ENCODE results near the gene STUM.
"Not testable (repeated sequence)": the region's sequence is repeated elsewhere in the genome, so short reads cannot be mapped to it uniquely, and the experiment has no call there.

STUM gene

DNA sequence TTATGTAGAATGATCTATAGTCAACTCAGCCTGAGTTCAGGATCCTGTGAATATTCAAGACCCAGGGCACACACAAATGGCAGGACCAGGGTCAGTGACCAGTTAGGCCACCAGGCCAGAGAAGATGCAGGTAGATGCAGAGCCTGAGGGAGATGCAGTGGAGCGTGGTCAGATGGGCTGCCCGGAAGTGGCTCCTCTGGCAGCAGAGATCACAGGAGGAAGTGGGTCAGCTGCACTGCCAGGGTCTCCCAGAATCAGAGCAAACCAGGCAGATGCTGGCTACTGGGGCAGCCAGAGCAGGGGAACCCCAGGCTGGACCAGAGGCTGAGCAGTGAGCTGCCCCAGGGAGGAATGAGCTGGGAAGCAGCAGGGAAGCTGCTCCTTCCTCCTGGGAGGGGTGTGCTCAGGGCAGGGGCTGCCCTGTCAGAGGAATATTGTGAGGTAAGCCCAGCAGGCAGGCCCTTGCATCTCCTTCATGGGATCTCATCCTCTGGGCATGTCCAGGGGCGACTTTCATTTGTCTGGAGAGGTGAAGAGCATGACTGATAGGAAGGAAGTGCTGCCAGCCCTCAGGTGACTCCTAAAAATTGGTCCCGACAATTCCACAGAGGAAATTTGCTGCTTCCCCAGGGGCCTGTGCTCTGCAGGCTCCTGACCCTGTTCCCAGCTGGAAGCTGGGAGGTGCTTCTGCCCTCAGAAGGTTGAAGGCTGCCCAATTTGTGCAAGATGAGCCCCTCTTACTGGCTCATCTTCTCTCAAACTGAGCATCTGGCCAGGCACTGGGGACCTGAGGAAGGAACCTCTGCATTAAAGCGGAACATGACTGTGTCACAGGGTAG, 49.3 kb downstream of the STUM start:
- TF ChIP-seq, protein P1, sequence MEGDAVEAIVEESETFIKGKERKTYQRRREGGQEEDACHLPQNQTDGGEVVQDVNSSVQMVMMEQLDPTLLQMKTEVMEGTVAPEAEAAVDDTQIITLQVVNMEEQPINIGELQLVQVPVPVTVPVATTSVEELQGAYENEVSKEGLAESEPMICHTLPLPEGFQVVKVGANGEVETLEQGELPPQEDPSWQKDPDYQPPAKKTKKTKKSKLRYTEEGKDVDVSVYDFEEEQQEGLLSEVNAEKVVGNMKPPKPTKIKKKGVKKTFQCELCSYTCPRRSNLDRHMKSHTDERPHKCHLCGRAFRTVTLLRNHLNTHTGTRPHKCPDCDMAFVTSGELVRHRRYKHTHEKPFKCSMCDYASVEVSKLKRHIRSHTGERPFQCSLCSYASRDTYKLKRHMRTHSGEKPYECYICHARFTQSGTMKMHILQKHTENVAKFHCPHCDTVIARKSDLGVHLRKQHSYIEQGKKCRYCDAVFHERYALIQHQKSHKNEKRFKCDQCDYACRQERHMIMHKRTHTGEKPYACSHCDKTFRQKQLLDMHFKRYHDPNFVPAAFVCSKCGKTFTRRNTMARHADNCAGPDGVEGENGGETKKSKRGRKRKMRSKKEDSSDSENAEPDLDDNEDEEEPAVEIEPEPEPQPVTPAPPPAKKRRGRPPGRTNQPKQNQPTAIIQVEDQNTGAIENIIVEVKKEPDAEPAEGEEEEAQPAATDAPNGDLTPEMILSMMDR (conservative IDR thresholded peaks at IDR 0.05), result no peak
- TF ChIP-seq ZFX (IDR thresholded peaks at IDR 0.05), result no peak
- no peak overlapping the region for H3K27ac ChIP-seq

DNA sequence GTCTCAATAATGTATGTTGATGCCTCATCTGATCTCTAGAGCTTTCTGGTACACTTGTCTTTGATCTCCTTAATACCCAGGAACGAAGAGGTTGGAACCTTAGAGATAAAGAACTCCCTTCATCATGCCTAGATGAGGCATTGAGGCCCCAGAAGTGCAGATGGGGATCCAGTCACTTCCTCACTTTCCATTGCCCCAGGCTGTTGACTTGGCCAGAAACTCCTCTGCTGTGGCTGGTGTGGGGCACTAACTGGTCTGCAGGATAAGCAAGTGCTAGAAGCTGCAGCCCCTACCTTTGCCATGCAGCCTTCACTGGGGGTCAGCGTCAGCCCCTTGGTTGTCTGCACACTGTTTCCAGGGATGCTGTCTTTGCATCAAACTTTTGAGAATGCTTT, 49.9 kb downstream of the STUM start:
- no peak overlapping the region for H3K27ac ChIP-seq
- TF ChIP-seq ZFX (IDR thresholded peaks at IDR 0.05), result no peak
- TF ChIP-seq, protein P1 (conservative IDR thresholded peaks at IDR 0.05), result no peak

- not testable (repeated sequence) for H3K27ac ChIP-seq
Measured at GRCh38 chr1:226598955-226599354, 50.4 kb downstream of the STUM start.

DNA sequence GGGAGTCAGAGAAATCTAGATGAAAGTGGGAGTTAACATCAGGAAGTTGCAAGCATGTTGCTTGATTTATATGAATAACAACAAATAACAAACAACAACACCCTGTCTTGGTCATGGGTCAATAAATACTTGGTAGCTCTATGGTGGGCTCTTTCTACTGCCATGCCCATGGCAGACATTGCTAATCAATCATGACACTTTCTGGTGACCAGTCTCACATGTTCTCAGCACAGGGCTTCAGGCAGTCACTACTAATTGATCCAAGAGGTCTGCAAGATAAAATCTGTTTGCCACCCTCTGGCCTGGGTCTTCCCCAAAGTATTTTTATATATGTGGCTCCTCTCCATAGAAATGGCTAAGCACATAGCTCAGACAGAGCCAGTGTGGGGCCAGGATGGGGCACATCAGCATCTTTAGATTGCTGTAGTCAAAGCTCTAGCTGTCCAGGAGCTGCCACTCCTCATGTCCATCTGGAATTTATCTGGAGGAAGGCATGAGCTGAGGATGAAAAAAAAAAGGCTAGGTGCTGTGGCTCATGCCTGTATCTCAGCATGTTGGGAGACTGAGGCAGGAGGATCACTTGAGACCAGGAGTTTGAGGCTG, 51.2 kb downstream of the STUM start:
- TF ChIP-seq, protein P1 (conservative IDR thresholded peaks at IDR 0.05), result no peak
- no peak for TF ChIP-seq ZFX (IDR thresholded peaks at IDR 0.05)
- no peak overlapping the region for H3K27ac ChIP-seq

GRCh38 chr1:226600254-226600653, 51.7 kb downstream of the STUM start:
- no peak overlapping the region for H3K27ac ChIP-seq
- TF ChIP-seq, protein P1 (conservative IDR thresholded peaks at IDR 0.05), result no peak
- no peak for TF ChIP-seq ZFX (IDR thresholded peaks at IDR 0.05)

DNA sequence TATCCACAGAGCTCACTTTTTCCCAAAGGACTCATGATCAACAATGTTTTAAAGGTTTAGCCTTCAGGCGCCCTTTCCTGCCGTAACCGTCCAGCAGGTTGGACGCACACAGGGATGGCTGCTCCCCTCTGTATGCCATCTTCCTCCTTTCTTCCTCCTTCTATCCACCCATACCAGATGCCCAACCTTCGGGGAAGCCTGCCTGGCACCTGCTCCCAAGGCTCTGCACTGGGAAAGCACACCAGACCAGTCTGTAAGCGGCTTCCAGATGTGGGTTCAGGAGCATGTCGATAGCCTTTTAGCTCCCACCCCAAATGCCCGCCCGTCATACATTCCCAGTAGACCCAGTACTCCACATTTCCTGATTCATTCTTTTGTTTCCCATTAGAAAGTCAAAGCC, 52.9 kb downstream of the STUM start:
- no peak overlapping the region for H3K27ac ChIP-seq
- TF ChIP-seq, protein P1 (conservative IDR thresholded peaks at IDR 0.05), result no peak
- TF ChIP-seq ZFX (IDR thresholded peaks at IDR 0.05), result no peak

- TF ChIP-seq, protein P1 (conservative IDR thresholded peaks at IDR 0.05), result no peak
- no peak for TF ChIP-seq ZFX (IDR thresholded peaks at IDR 0.05)
Measured at GRCh38 chr1:226602186-226603021, 53.8 kb downstream of the STUM start.

More at GRCh38 chr1:226602186-226603021, 53.8 kb downstream of the STUM start:
- H3K27ac ChIP-seq, result no peak overlapping the region
